CD4-positive, alpha-beta T cell treated with Interleukin-15 for 4 hours (primary cell): ENCODE data around the gene ADM.

ENCODE experiments used
- DNase-seq: peaks from one replicate; pipeline ENCODE4 v3.0.0-alpha.2; 2020; ENCODE audit warnings: low spot score

ADM gene

DNA sequence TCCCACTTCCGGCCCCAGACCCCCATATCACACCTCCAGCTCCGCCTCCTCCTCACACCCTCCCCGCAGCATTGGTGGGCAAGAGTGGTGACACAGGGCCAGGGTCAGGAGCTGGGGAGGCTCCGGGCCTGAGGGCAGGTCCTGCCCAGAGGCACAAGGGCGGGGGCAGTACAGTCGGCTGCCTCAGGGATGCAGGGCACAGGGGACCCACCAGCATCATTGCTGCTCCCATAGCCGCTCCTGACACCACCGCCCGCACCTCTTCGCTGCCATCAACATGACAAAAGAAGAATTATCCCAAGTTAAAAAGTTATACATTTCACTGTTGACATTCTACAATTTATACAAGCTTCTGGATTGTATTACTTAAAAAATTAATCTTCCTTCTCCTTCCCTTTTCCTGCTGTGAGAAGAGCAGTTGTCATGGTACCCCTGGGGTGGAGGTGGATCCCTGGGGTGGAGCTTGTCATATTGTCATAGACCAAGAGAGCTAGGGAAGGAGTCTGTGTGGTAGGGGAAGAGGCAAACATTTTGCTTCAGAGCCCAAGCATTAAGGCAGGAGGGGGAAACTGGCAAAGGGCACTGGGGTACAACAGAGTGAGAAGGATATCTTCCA is 15.0 kb upstream of the ADM start:
- DNase-seq, result no peak

DNA sequence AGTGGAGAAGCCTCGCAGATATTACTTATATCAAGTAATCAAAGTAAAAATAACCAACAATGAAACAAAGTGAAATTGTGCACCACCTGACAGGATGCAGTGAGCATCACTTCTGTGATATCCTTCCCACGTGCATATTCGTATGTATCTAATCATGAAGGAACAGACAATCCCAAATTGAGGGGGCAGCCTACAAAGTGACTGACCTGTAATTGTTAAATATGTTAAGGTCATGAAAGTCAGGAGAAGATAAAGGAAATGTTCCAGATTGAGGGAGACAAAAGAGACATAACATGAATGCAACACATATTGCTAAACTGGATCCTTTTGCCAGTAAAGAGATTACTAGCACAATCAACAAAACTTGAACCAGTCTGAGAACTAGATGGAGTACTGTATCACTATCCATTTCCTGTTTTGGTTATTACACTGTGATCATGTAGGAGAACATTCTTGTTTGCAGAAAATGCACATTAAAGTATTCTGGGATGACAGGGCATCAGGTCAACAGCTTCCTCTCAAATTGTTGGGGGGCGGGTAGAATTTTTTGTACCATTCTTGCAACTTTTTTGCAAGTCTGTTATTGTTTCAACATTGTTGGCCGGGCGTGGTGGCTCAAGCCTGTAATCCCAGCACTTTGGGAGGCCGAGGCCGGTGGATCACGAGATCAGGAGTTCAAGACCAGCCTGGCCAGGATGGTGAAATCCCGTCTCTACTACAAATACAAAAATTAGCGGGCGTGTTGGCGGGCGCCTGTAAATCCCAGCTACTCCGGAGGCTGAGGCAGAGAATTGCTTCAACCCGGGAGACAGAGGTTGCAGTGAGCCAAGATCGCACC is 12.9 kb upstream of the ADM start:
- no peak for DNase-seq

DNA sequence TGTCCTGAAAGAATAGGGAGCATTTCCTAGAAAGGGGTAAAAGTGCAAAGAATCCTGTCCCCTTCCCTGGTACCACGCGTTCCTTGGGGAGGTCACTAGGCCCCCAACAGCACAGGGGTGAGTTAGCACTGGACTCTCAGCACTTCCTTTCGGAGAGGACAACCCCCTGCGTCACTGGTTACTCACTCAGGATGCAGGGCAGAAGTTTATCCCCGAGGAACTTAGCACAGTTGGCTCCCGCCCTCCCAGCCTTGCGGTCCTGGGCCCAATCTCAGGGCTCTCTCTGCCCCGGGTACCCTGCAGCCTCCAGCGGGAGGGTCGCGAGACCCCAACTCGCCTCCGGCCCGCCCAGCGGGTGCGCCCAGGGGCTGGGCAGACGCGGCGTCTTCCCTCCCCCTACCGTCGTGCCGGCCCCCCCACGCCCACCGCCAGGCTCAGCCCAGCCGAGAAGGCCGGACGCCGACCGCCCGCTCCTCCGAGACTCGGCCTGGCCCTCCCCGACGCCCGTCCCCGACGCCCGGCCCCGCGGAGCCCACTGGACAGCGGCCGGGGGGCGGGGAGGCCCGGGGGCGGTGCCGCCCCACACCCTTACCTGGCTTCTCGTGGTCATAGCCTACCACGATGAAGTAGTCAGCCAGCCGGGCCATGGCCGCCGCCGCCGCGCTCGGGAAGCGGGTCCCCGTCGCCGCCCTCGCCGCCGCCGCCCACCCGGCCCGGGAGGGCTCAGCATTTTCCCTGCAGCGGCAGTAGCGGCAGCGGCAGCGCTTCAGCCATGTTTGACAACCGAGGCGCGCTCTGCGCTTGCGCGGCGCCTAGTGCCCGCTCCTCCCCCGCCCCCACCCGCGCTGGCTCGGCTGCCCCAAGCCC is 11.2 kb upstream of the ADM start, which contains the start of gene SBF2:
Gene SBF2, minus strand, starts transcription at position 797 of the 867 bp plus-strand sequence. Its CDS starts 150 bp downstream, at position 647.
- DNase-seq, result peak; percentile 76

DNA sequence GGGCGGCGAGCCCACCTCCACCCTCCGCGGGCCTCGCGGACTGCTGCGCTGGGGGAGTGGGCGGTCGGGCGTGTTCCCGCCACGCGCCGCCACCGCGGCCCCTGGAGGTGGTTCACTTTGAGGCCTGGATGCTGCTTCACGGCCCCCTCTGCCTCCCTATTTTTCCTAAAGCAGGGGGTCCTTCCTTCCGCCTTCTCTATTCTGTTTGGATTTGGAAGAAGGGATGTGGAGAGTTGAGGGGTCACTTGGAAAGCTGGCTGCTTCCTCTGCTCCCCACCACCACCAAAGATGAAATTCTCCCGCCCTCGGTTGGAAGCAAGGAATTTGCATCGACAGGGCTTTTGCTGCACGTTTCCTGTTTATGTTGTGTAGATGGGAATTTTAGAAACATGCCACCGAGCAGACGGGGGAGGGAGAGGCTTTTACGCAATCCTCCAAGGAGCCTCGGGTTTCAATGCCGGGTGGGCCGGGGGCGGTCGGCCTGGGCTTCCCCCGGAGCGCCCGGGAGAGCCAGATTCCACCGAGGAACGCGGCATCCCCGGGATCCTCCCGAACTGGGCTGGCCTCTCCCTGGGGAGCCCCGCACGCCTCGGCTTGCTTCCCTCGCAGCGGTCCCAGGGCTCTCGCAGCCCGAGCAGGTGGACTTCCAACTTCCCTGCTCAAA is 10.5 kb upstream of the ADM start:
- DNase-seq, result no peak

DNA sequence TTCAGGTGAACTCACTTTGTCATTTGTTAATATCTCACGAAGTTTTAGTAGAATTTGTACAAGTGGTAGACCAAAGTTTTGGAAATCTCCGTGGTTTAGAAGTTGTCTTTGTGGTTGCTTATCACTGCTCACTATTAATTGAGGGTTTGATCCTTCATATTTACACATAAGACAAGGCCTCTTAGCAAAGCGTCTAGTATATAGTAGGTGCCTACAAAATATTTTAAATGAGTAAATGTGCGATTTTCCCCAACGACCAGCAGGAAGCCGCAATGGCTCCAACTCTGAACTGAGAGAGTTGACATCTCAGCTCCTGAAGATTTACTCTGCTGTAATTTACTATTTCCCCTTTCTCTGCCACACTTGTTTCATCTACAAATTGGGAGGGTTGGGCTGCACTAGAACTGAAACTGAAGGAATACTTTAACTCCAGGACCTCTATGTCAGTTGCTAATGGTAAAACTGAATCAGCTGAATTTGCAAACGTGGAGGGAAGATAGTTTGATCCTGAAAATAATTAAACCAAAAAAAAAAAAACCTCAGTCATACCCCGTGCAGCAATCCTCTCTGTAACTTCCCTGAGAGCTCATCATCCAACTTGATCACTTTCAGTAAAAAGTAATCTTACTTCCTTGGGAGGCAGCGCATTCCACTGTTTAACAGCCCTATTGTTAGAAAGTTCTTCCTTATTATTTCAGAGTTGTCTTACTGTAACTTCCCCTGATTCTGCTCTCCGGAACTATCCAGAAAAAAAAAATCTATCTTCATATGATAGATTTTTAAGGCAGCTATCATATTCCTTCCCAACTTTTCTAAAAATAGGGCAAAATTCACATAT is 9.6 kb upstream of the ADM start:
- no peak for DNase-seq

DNA sequence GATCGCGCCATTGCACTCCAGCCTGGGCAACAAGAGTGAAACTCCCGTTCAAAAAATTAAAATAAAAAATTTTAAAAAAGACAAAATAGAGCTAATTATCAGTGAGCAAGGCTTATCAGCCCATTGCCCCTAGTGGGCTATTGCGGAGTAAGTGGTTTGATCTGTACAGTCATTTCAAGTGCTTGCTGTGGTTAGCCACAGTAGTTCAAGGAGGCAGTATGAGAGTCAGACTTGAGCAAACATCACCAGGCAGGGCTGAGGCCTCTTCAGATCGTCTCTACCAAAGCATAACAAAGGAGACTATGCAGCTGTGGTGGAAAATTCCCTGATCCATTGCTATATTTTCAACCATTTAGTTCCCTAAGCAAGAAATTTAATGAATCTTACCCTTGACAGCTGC is 6.5 kb upstream of the ADM start:
- peak; percentile 70 for DNase-seq

DNA sequence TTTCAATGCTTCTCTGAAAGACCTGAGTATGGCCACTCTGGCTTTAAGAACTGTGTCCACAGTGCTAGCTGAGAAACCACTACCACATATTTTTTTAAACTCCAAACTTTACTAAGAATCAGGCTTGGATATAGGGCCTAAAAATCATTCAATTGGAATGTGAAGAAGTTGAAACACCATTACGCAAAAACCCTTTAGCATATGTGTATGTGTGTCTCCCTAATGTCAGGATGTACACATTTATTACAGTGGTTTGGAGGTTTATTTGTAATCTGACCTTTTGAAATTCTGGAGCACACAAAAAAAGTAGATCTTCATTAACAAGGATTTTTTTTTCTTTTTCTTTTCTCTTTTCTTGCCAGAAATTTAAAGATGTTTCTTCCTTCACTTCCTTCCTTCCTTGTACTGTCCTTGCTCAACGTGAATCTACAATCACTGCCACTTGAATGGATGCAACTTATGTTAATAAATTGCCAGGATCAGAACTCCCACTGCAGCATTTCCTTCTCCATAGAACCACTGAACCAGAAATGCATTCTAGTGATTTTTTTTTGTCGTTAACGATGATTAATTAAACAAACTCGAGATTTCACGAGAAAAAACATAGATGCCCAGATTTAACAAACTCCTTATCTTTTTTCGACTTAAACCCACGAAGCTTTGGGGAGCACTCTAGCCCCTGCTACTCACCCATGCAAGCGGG is 3.1 kb upstream of the ADM start:
- DNase-seq, result no peak

DNA sequence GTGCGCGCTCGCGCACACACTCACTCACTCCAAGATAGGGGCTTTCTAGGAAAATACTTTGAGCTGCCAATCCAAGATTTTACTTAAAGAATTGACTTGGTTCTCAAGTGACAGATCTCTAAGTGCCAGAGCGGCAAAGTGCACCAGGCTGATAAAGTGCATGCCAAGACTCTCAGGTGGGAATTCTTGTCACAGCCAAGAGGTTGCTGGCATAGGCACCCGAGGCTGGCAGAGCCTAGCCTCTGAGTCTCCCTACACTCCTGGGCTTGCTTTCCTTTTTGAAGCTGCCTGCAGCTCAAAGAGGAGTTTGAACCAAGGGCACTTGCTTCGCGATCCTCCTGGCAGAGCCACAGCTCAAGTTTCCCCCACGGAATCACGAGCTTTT is 2.5 kb upstream of the ADM start:
- no peak for DNase-seq

DNA sequence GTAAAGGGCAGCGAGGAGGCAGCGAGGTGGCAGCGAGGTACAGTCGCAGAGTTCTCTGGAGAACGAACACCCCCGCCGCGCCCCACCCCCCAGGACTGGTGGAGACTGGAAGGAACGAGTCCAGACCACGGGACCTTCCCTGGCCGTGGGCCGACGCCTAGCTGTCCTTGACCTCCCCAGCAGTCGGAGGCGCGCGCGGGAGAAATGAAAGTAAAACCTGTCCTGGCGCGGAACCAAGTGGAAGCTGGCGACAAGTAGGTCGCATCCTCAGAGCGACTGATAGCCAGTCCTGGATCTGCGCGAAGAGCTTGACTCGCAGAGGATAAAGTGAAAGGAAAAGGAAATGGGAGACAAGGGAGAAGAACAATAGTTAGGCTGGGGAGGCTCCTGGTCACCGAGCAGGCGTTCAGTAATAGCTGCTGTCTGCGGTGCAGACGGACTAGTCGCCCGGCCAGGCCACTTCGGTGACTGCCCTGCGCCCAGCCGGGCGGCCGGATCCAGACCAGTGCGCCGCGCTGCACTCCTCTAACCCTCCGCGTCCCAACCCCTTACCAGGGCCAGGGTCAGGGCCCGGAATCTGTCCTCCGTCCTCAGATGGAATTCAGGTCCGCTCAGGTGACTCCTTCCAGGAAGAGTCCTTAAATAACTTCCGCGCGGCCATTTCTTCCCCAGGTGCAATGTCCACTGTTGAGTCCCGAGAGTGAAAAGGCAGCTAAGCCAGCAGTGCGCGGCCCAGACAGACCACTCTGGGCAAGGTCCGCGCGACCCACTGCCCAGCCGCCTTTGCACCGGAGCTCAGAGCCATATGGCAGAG is 1.9 kb upstream of the ADM start:
- peak; percentile 69 for DNase-seq

DNA sequence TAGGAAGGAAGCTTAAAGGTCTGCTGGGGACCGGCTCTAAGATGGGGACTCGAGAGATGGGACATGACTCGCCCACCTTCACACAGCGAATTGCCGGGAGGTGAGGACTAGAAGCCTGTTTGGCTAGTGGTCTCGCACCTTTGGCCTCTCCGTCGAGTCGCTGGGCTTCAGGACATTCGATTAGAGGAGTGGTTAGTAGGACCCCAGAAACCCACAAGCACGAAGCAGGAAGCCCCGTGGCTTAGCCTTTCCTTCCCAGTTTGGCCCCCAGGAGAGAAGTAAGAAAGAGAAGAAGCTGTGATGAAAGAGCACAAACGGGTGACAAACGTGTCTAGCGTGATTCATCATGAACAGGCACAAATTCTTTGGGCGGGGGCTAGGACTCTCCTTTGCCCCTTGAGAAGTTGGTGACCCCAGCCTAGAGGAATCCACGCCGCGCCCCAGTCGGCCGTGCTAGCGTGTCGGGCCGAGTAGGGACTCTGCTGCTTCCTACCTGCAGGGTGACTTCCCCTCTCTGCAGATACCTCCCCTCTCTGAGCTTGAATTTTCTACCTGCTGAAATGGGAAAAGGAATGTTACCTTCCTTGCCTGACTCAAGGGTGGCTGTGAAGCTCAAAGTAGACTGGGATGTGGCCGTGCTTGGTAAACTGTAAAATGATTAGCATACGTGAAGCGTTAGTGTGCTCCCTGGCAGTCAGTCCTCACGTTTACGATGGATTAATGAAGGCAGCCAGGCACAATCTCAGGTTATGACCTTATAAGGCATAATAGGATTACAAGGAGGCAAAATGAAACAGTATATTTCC is 1.1 kb upstream of the ADM start:
- peak; percentile 19 for DNase-seq

DNA sequence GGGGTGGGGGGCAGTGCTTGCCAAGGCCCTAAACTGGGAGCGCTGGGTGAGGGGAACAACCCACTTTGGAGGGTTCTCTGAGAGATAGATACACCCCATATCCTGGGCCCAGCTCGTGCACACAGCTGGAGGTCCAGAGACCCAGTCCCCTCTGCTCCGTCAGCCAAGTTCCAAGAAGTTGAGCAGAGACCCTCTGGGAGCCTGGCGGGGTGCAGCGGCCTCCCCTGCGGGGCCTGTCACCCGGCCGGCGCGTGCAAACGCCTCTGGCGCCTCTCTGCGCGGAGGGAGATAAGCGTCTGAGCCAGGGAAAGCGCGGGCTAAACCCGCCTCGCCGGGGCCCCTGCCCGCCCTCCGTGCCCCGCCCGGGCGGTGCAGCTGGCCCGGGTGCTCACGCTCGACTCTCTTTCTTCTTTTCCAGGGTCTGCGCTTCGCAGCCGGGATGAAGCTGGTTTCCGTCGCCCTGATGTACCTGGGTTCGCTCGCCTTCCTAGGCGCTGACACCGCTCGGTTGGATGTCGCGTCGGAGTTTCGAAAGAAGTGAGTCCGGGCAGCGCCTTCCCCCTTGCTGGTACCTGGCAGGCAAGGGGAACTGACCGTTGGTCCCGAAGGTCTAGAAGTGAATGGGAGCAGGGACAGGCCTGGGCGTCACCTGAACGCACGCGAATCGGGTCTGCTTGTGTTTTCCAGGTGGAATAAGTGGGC is 540 bp downstream of the ADM start:
- DNase-seq, result no peak

DNA sequence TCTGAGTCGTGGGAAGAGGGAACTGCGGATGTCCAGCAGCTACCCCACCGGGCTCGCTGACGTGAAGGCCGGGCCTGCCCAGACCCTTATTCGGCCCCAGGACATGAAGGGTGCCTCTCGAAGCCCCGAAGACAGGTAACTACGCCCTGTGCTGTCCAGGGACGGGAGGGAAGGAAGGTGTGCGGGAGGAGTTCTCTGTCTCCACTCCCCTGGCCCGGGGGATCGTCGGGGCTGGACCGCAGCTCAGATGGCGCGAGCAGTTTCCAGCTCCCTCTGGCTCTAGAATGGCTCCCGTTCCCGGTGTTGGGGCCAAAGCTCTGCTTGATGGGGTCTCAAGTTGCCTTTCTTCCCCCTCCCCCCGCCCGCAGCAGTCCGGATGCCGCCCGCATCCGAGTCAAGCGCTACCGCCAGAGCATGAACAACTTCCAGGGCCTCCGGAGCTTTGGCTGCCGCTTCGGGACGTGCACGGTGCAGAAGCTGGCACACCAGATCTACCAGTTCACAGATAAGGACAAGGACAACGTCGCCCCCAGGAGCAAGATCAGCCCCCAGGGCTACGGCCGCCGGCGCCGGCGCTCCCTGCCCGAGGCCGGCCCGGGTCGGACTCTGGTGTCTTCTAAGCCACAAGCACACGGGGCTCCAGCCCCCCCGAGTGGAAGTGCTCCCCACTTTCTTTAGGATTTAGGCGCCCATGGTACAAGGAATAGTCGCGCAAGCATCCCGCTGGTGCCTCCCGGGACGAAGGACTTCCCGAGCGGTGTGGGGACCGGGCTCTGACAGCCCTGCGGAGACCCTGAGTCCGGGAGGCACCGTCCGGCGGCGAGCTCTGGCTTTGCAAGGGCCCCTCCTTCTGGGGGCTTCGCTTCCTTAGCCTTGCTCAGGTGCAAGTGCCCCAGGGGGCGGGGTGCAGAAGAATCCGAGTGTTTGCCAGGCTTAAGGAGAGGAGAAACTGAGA is 1.4 kb downstream of the ADM start:
- DNase-seq, result no peak

DNA sequence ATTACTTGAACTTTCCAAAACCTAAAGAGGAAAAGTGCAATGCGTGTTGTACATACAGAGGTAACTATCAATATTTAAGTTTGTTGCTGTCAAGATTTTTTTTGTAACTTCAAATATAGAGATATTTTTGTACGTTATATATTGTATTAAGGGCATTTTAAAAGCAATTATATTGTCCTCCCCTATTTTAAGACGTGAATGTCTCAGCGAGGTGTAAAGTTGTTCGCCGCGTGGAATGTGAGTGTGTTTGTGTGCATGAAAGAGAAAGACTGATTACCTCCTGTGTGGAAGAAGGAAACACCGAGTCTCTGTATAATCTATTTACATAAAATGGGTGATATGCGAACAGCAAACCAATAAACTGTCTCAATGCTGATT is 2.1 kb downstream of the ADM start:
- peak; percentile 36 for DNase-seq

DNA sequence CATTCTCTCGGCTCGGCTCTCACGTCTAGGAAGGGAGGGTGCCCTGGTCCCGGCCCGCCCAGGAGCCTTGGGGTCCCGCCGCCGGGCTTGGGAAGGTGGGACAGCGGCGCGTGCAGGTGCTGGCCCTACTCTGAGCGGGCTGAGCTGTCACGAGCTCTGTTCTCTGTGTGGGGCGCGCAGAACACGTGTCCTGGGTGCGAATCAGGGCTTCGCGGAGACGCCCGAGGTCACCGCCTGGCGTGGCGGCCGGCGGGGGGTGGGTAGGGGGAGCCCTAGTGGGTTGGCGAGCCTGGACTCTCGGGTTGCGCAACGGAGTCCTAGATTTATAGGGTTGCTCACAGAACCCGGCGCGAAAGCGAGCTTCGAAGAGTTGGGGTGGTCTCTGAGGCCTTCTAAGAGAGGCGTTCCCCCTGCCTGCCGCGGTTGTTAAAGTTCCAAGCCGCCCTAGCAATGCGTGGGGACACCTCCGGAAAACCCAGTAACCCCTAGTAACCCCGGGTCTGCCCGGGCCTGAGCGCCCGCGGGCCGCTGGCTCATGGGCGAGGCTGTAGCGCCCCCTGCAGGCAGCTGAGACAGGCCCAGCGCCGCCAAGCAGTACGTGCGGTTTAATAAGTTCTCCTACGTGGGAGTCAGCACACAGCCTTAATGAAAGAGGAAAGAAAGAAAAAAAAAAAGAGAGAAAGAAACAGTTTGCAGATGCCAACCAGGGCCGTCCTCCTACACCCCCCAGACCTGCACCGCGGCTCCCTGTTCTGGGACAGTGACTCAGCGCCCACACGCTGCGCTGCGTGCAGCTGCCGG is 2.7 kb downstream of the ADM start:
- DNase-seq, result peak; percentile 84

DNA sequence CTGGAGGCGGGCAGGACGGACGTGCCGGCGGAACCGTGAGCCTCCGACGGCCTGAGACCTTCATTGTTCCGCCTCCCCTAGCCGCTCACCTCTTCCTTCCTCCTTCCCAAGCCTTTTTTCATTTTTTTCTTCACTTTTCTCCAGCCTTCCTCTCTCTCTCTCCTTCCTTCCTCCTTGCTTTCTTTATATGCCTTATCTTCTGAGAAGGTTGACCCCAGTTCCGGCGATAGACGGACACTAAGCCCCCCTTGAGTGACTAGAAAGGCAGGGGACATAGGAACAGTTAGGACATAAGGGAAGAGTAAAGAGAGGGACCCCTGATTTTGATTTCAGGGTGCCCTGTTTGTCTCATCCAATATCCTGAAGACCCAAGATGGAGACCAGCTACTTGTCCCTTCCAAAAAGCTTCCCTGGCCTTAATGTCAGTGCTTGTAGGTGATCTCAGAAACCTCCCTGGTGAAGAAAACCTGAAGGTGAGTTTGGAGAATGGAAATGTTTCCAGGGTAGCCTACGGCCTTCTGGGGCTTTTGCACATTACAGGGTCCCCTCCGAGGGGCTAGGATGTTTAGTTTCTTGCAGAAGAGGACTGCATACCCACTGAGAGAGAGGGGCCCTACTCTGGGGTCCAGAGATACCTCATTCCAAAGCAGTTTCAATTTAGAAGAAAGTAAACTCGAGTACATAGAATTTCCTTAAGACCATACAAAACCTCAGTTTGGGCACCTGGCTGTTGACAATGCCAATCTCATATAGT is 3.5 kb downstream of the ADM start:
- no peak for DNase-seq
